Fibroblast of upper back skin (primary cell): ENCODE measurements around the gene IPO5.

Source experiments
- DNase-seq: peaks from one replicate; pipeline ENCODE4 v3.0.0-alpha.2; 2013

IPO5 gene

DNA sequence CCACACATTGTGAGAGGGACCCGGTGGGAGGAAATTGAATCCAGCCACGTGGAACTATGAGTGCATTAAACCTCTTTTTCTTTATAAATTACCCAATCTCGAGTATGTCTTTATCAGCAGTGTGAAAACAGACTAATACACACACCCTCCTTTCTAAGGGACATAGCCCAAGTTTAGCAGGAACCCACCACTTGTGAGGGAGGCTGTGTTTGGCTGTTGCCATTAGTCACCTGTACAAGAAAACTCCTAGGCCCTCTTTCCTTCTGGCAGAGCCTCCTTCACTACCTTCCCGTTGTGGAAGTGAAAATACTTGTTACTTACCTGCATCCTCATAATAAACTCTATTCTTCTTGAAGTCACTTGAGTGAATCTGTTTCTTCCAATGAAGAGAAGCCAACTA, 113.2 kb downstream of the IPO5 start:
- no peak for DNase-seq

DNA sequence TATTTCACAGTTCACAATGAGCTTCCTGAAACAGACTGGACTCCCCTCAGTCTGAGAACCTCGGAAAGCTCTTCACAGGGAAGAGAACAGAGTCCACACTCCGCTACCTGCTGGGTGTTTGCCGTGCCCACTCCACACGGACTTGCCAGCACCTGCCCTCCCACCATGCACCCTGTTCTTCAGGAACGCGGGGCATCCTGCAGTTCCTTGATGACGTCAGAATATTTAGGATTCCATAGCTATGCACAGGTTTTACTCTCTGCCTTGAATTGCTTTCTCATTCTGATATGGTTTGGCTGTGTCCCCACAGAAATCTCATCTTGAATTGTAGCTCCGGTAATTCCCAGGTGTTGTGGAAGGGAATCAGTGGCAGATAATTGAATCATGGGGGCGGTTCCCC, 115.0 kb downstream of the IPO5 start:
- no peak for DNase-seq

DNA sequence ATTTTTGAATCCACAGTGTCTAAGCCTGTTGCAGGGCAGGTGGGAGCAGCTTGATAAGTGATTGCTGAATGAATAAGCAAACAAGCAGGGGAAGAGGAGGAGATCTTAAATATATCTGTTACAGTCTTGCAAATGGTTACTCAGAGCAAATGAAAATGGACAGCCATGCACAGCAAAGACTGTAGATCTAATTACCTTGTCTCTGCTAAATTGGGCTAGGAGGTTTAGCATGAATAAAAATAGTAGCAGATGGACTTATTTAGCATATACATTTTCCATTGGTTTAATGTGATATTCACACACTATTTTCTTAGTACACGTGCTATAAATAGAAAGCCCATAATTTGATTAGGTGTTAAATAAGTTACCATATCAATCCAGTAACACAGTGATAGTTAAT, 116.5 kb downstream of the IPO5 start:
- DNase-seq: no peak

DNA sequence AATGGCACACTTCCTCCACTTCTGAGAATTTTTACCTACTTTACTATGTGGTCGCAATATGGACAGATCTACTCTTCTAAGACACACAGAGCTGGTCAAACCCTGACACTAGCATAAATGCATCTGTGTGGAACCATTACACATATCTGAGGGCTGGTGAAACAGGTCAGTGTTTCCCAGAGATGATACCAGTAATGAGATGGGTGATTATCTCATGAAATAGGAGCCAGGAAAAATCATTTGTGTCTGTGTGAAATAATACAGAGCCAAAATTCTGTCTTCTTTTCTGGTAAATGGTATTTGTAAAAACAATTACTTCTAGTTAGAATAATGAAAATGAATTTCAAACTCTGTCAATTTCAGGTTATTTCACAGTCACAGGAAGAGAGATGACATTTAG, 117.8 kb downstream of the IPO5 start:
- DNase-seq: no peak

DNA sequence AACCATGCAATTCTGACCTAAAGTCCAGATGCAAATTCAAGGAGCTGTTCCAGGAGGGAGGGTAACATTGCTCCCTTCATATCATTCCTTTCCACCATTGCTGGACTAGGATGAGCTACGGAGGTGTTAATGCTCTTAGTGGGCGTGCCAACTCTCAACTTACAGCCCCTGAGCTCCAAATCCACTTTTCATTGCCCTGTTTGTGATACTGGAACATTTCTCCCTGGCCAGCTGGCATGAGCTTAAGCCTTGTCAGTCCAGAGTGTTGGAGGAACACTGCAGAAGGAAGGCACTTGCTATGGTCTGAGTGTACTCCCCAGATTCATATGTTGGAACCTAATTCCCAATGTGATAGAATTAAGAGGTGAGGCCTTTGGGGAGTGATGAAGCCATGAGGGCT, 119.0 kb downstream of the IPO5 start:
- DNase-seq: no peak
